H9 (cell line): ENCODE measurements around the gene NBEA. TPM values are rescaled to one million over a fixed set of nuclear protein-coding genes. Genes with fewer than 3 reads are reported as not detected.

Source experiments
- DNase-seq: peaks from one replicate; pipeline ENCODE4 v3.0.0-alpha.2; 2017
- H2AFZ ChIP-seq: one replicate; pipeline ENCODE4 v1.6.1; 2013; ENCODE audit warnings: mild to moderate bottlenecking, low read length, control low read depth, moderate library complexity
- H2AK5ac ChIP-seq: 2 replicates; pipeline ENCODE4 v1.6.1; 2013; ENCODE audit warnings: low read length, control low read depth, mixed read lengths; ENCODE audit not compliant: insufficient read length
- H2BK120ac ChIP-seq: one replicate; pipeline ENCODE4 v1.6.1; 2013; ENCODE audit warnings: low read depth, mild to moderate bottlenecking, low read length, control low read depth, inconsistent platforms; ENCODE audit not compliant: poor library complexity, severe bottlenecking
- H2BK12ac ChIP-seq: 2 replicates; pipeline ENCODE4 v1.6.1; 2013; ENCODE audit warnings: low read length, control low read depth, mixed read lengths, low read depth; ENCODE audit not compliant: insufficient read length
- H2BK15ac ChIP-seq: 2 replicates; pipeline ENCODE4 v1.6.1; 2013; ENCODE audit warnings: low read depth, low read length, control low read depth
- H2BK20ac ChIP-seq: one replicate; pipeline ENCODE4 v1.6.1; 2013; ENCODE audit warnings: low read depth, mild to moderate bottlenecking, low read length, control low read depth, inconsistent platforms; ENCODE audit not compliant: poor library complexity, severe bottlenecking
- H2BK5ac ChIP-seq: 2 replicates; pipeline ENCODE4 v1.6.1; 2013; ENCODE audit warnings: low read length, control low read depth, mixed read lengths; ENCODE audit not compliant: insufficient read length
- H3K14ac ChIP-seq: 2 replicates; pipeline ENCODE4 v1.6.1; 2013; ENCODE audit warnings: low read length, control low read depth; ENCODE audit not compliant: insufficient read depth
- H3K18ac ChIP-seq: 2 replicates; pipeline ENCODE4 v1.6.1; 2013; ENCODE audit warnings: low read depth, mild to moderate bottlenecking, mixed read lengths, low read length, control low read depth; ENCODE audit not compliant: insufficient read length
- H3K23ac ChIP-seq: 2 replicates; pipeline ENCODE4 v1.6.1; 2013; ENCODE audit warnings: low read length, control low read depth, mixed read lengths, low read depth; ENCODE audit not compliant: insufficient read length
- H3K23me2 ChIP-seq: 2 replicates; pipeline ENCODE4 v1.6.1; 2013; ENCODE audit warnings: low read depth, mild to moderate bottlenecking, mixed read lengths, low read length, control low read depth; ENCODE audit not compliant: insufficient read length, poor library complexity, severe bottlenecking
- H3K27ac ChIP-seq: 2 replicates; pipeline ENCODE4 v1.5.1; 2013; ENCODE audit warnings: low read length, control low read depth, mixed read lengths, low read depth; ENCODE audit not compliant: insufficient read length
- H3K27me3 ChIP-seq: 2 replicates; pipeline ENCODE4 v1.6.1; 2013; ENCODE audit warnings: low read length, control low read depth, inconsistent platforms; ENCODE audit not compliant: insufficient read depth
- H3K4ac ChIP-seq: 2 replicates; pipeline ENCODE4 v1.6.1; 2013; ENCODE audit warnings: low read depth, mild to moderate bottlenecking, control low read depth, inconsistent platforms, low read length, moderate library complexity
- H3K4me1 ChIP-seq: 2 replicates; pipeline ENCODE4 v1.6.1; 2013; ENCODE audit warnings: low read length, control low read depth, inconsistent platforms; ENCODE audit not compliant: insufficient read depth
- H3K4me2 ChIP-seq: 2 replicates; pipeline ENCODE4 v1.6.1; 2013; ENCODE audit warnings: low read length, control low read depth, mixed read lengths; ENCODE audit not compliant: insufficient read length, insufficient read depth
- H3K56ac ChIP-seq: 2 replicates; pipeline ENCODE4 v1.6.1; 2013; ENCODE audit warnings: low read depth, mild to moderate bottlenecking, mixed read lengths, low read length, control low read depth; ENCODE audit not compliant: insufficient read length
- H3K79me1 ChIP-seq: 2 replicates; pipeline ENCODE4 v1.6.1; 2013; ENCODE audit warnings: low read depth, mild to moderate bottlenecking, moderate library complexity, low read length, control low read depth, inconsistent platforms; ENCODE audit not compliant: insufficient read depth, poor library complexity, severe bottlenecking
- H3K79me2 ChIP-seq: 2 replicates; pipeline ENCODE4 v1.6.1; 2013; ENCODE audit warnings: low read length, control low read depth, inconsistent platforms; ENCODE audit not compliant: insufficient read depth
- H3K9ac ChIP-seq: 2 replicates; pipeline ENCODE4 v1.6.1; 2013; ENCODE audit warnings: low read length, control low read depth, mixed read lengths; ENCODE audit not compliant: insufficient read length; ENCODE audit errors: extremely low read depth
- H3K9me3 ChIP-seq: one replicate; pipeline ENCODE4 v1.6.1; 2013; ENCODE audit warnings: low read depth, low read length, inconsistent platforms; ENCODE audit not compliant: control insufficient read depth
- H3T11ph ChIP-seq: one replicate; pipeline ENCODE4 v1.6.1; 2013; ENCODE audit warnings: mild to moderate bottlenecking, low read length, control low read depth, inconsistent platforms
- H4K20me1 ChIP-seq: one replicate; pipeline ENCODE4 v1.6.1; 2013; ENCODE audit not compliant: control insufficient read depth, insufficient read length, insufficient read depth
- H4K5ac ChIP-seq: 2 replicates; pipeline ENCODE4 v1.6.1; 2013; ENCODE audit warnings: low read depth, mild to moderate bottlenecking, mixed read lengths, low read length, control low read depth; ENCODE audit not compliant: insufficient read length
- H4K8ac ChIP-seq: replicated peaks from 2 replicates; pipeline ENCODE4 v1.6.1; 2013; ENCODE audit warnings: low read length, control low read depth, mixed read lengths, low read depth; ENCODE audit not compliant: insufficient read length
- H4K91ac ChIP-seq: 2 replicates; pipeline ENCODE4 v1.6.1; 2013; ENCODE audit warnings: low read depth, mild to moderate bottlenecking, moderate library complexity, mixed read lengths, low read length, control low read depth; ENCODE audit not compliant: insufficient read length
- H3K27ac Mint-ChIP-seq, 3 experiments: 2 replicates in 2 of 3; 3 replicates in 1 of 3; pipeline ENCODE4 v1.8.0; 2020 to 2021; ENCODE audit warnings: mixed read lengths in 3 of 3, mild to moderate bottlenecking in 1 of 3, moderate library complexity in 1 of 3
- H3K27me3 Mint-ChIP-seq: 2 replicates; pipeline ENCODE4 v1.8.0; 2021; ENCODE audit warnings: low read depth, mild to moderate bottlenecking, moderate library complexity, mixed read lengths
- H3K36me3 Mint-ChIP-seq, 3 experiments: 2 replicates in 2 of 3; 3 replicates in 1 of 3; pipeline ENCODE4 v1.8.0; 2020 to 2021; ENCODE audit warnings: low read depth in 3 of 3, mixed read lengths in 3 of 3; ENCODE audit not compliant: insufficient read depth in 1 of 3
- H3K4me1 Mint-ChIP-seq, 2 experiments: 2 replicates each; pipeline ENCODE4 v1.8.0; 2020; ENCODE audit warnings: mixed read lengths in 2 of 2
- H3K4me3 Mint-ChIP-seq, 2 experiments: 2 replicates in 1 of 2; 3 replicates in 1 of 2; pipeline ENCODE4 v1.8.0; 2020 to 2021; ENCODE audit warnings: mild to moderate bottlenecking in 2 of 2, mixed read lengths in 2 of 2, moderate library complexity in 1 of 2
- H3K9me3 Mint-ChIP-seq, 2 experiments: 2 replicates in 1 of 2; 3 replicates in 1 of 2; pipeline ENCODE4 v1.8.0; 2020; ENCODE audit warnings: mild to moderate bottlenecking in 2 of 2, mixed read lengths in 2 of 2, moderate library complexity in 1 of 2
- WGBS: extraction: QIAGEN DNeasy Blood & Tissue Kit; methylation state at CpG from one replicate; pipeline ENCODE4 v1.1.7; 2013; ENCODE audit warnings: missing lambda C conversion rate, low lambda C conversion rate, mixed read lengths; ENCODE audit not compliant: insufficient read length; ENCODE audit errors: extremely low coverage; 5-methylcytosine and 5-hydroxymethylcytosine counted together
- total RNA-seq: library from RNA; stranded (reverse); gene quantifications from 2 replicates; pipeline ENCODE4 v1.2.1, GENCODE V29; 2021
- TF ChIP-seq, protein P1 (sequence below): fragments of 200-600 bp; sonication (generic); conservative IDR thresholded peaks from 3 replicates; pipeline ENCODE4 v1.8.0; 2021; ENCODE audit warnings: antibody characterized with exemption, mild to moderate bottlenecking

The NBEA gene
- total RNA-seq, 1 experiment from 2014 or later, result 17.3 TPM

DNA sequence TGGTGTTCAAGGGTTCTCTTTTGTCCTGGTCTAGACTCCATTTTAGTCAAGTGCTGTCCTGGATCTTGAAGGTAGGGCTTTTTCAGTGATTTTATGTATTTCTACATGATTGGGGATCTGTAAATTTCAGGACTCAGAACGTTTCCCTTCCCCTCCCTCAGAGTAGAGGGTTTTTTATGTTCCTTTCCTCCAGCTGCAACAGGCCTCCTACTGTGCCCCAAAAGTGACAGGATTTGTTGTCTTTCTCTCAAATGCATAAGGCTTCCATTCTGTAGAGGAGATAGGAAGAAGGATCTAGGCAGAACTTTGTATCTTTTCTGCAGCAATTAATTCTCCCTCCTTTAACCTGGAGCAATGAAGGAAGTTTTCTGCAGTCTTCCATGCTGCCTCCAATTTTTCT is 283.1 kb downstream of the NBEA start:
- Histone ChIP-seq H3K23ac (no peak overlapping the region), H2BK5ac (no peak overlapping the region), H4K5ac (no peak overlapping the region), H2BK12ac (no peak overlapping the region), H3K23me2 (no peaks in the 10 kb centered on the region), H3K14ac (no peak overlapping the region), H2AK5ac (no peak overlapping the region), H2BK20ac (no peak overlapping the region), H4K91ac (no peak overlapping the region), H3K27ac (no peak overlapping the region), H3K79me1 (no peaks in the 10 kb centered on the region), H2AFZ (no peak overlapping the region), H3K4me2 (no peak overlapping the region), H2BK120ac (no peak overlapping the region), H3K9me3 (no peaks in the 10 kb centered on the region), H3K79me2 (no peaks in the 10 kb centered on the region), H4K20me1 (no peaks in the 10 kb centered on the region), H2BK15ac (no peak overlapping the region), H4K8ac (no peak overlapping the region), H3K56ac (no peak overlapping the region), H3K4me1 (no peaks in the 10 kb centered on the region), H3T11ph (no peak overlapping the region), H3K18ac (no peak overlapping the region), H3K4ac (no peak overlapping the region), H3K27me3 (no peaks in the 10 kb centered on the region), H3K9ac (no peak overlapping the region)
- peaks cover 9 to 18% of the 10 kb centered on the region in 2 experiments for H3K4me1 Mint-ChIP-seq
- peaks cover 6 to 7% of the 10 kb centered on the region in 2 experiments; a peak in 4 of 5 replicates for H3K9me3 Mint-ChIP-seq
- WGBS, result no CpG with 5 or more reads among the region's 1 CpG
- DNase-seq, result no peak
- H3K27me3 Mint-ChIP-seq, result no peaks in the 10 kb centered on the region
- H3K36me3 Mint-ChIP-seq, result peaks cover 11 to 14% (median 12%) of the 10 kb centered on the region in 3 experiments
- TF ChIP-seq, protein P1, sequence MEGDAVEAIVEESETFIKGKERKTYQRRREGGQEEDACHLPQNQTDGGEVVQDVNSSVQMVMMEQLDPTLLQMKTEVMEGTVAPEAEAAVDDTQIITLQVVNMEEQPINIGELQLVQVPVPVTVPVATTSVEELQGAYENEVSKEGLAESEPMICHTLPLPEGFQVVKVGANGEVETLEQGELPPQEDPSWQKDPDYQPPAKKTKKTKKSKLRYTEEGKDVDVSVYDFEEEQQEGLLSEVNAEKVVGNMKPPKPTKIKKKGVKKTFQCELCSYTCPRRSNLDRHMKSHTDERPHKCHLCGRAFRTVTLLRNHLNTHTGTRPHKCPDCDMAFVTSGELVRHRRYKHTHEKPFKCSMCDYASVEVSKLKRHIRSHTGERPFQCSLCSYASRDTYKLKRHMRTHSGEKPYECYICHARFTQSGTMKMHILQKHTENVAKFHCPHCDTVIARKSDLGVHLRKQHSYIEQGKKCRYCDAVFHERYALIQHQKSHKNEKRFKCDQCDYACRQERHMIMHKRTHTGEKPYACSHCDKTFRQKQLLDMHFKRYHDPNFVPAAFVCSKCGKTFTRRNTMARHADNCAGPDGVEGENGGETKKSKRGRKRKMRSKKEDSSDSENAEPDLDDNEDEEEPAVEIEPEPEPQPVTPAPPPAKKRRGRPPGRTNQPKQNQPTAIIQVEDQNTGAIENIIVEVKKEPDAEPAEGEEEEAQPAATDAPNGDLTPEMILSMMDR, result no peak
- no peak overlapping the region for H3K4me3 Mint-ChIP-seq
- H3K27ac Mint-ChIP-seq, result peak overlapping the region in 2 of 3 experiments; percentile 29 to 40; a peak in 3 of 7 replicates
